Panc1 (cell line): ENCODE data around the gene SLC25A27.

ENCODE experiments used
- POLR2AphosphoS5 ChIP-seq: IDR thresholded peaks from 2 replicates; pipeline ENCODE4 v1.6.1; 2012; ENCODE audit warnings: mild to moderate bottlenecking, low read depth, low read length, moderate library complexity
- TF ChIP-seq, protein P1 (sequence below): fragments of 450-650 bp; IDR thresholded peaks from 2 replicates; pipeline ENCODE4 v1.5.1; 2017; ENCODE audit warnings: mild to moderate bottlenecking
- TF ChIP-seq, protein P2 (sequence below), 2 experiments: IDR thresholded peaks; 2 replicates each; pipeline ENCODE4 v1.6.1; 2011 to 2012; ENCODE audit warnings: low read depth in 2 of 2, control low read depth in 1 of 2, low read length in 1 of 2, mild to moderate bottlenecking in 1 of 2, moderate library complexity in 1 of 2; ENCODE audit not compliant: insufficient read depth in 1 of 2

- TF ChIP-seq, protein P1, sequence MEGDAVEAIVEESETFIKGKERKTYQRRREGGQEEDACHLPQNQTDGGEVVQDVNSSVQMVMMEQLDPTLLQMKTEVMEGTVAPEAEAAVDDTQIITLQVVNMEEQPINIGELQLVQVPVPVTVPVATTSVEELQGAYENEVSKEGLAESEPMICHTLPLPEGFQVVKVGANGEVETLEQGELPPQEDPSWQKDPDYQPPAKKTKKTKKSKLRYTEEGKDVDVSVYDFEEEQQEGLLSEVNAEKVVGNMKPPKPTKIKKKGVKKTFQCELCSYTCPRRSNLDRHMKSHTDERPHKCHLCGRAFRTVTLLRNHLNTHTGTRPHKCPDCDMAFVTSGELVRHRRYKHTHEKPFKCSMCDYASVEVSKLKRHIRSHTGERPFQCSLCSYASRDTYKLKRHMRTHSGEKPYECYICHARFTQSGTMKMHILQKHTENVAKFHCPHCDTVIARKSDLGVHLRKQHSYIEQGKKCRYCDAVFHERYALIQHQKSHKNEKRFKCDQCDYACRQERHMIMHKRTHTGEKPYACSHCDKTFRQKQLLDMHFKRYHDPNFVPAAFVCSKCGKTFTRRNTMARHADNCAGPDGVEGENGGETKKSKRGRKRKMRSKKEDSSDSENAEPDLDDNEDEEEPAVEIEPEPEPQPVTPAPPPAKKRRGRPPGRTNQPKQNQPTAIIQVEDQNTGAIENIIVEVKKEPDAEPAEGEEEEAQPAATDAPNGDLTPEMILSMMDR = no peak
- no peak for TF ChIP-seq POLR2AphosphoS5
- TF ChIP-seq, protein P2, sequence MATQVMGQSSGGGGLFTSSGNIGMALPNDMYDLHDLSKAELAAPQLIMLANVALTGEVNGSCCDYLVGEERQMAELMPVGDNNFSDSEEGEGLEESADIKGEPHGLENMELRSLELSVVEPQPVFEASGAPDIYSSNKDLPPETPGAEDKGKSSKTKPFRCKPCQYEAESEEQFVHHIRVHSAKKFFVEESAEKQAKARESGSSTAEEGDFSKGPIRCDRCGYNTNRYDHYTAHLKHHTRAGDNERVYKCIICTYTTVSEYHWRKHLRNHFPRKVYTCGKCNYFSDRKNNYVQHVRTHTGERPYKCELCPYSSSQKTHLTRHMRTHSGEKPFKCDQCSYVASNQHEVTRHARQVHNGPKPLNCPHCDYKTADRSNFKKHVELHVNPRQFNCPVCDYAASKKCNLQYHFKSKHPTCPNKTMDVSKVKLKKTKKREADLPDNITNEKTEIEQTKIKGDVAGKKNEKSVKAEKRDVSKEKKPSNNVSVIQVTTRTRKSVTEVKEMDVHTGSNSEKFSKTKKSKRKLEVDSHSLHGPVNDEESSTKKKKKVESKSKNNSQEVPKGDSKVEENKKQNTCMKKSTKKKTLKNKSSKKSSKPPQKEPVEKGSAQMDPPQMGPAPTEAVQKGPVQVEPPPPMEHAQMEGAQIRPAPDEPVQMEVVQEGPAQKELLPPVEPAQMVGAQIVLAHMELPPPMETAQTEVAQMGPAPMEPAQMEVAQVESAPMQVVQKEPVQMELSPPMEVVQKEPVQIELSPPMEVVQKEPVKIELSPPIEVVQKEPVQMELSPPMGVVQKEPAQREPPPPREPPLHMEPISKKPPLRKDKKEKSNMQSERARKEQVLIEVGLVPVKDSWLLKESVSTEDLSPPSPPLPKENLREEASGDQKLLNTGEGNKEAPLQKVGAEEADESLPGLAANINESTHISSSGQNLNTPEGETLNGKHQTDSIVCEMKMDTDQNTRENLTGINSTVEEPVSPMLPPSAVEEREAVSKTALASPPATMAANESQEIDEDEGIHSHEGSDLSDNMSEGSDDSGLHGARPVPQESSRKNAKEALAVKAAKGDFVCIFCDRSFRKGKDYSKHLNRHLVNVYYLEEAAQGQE (IDR thresholded peaks at IDR 0.05; ENCODE audit: insufficient read depth in 1 of 2, low read depth in 2 of 2, low read length in 1 of 2) = no peak
Measured at GRCh38 chr6:46688117-46688965, 35.6 kb downstream of the SLC25A27 start.
